SK-N-SH (cell line): ENCODE data around the gene PARVA.

Experiments used
- GATA2 ChIP-seq: sonication (generic); formaldehyde crosslinking; IDR thresholded peaks from 2 replicates; pipeline ENCODE4 v1.5.0; 2020; ENCODE audit warnings: mild to moderate bottlenecking, missing genetic modification reagents
- JUND ChIP-seq: IDR thresholded peaks from 2 replicates; pipeline ENCODE4 v1.4.0; 2012
- MEF2A ChIP-seq: IDR thresholded peaks from 2 replicates; pipeline ENCODE4 v1.4.0; 2012; ENCODE audit warnings: low read depth, borderline replicate concordance
- POLR2AphosphoS5 ChIP-seq: IDR thresholded peaks from 2 replicates; pipeline ENCODE4 v1.6.1; 2012; ENCODE audit warnings: low read depth, low read length
- RCOR1 ChIP-seq: fragments of 150-350 bp; IDR thresholded peaks from 2 replicates; pipeline ENCODE4 v1.6.1; 2017; ENCODE audit warnings: antibody characterized with exemption, low read length
- RFX5 ChIP-seq: IDR thresholded peaks from 2 replicates; pipeline ENCODE4 v1.6.1; 2012; ENCODE audit warnings: mild to moderate bottlenecking, improper control_type of control experiment, low read length
- TAF1 ChIP-seq: IDR thresholded peaks from 2 replicates; pipeline ENCODE4 v1.6.1; 2012; ENCODE audit warnings: low read depth, mild to moderate bottlenecking, low read length, moderate library complexity, borderline replicate concordance
- TCF12 ChIP-seq: IDR thresholded peaks from 2 replicates; pipeline ENCODE4 v1.4.0; 2012
- TF ChIP-seq, protein P1 (sequence below): fragments of 200-600 bp; sonication (generic); IDR thresholded peaks from 2 replicates; pipeline ENCODE4 v1.6.1; 2017; ENCODE audit warnings: antibody characterized with exemption, mild to moderate bottlenecking, moderate library complexity

DNA sequence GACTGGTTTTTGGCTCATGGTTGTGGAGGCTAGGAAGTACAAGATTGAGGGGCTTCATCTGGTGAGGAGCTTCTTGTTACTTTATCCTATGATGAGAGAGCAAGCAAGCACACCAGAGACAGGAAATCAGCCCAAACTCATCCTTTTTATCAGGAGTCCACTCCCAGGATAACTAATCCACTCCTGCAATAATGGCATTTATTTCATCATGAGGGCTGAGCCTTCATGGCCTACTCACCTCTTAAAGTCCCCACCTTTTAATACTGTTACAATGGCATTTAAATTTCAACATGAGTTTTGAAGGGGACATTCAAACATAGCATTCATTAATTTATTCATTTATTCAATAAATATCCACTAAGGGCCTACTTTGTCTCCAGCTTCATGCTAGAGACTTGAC is 60.9 kb downstream of the PARVA start:
- TF ChIP-seq MEF2A (no peak), RCOR1 (no peak), POLR2AphosphoS5 (no peak), RFX5 (no peak), TCF12 (no peak), TAF1 (no peak), GATA2 (CRISPR knock-in tag) (no peak), JUND (no peak)
- TF ChIP-seq, protein P1, sequence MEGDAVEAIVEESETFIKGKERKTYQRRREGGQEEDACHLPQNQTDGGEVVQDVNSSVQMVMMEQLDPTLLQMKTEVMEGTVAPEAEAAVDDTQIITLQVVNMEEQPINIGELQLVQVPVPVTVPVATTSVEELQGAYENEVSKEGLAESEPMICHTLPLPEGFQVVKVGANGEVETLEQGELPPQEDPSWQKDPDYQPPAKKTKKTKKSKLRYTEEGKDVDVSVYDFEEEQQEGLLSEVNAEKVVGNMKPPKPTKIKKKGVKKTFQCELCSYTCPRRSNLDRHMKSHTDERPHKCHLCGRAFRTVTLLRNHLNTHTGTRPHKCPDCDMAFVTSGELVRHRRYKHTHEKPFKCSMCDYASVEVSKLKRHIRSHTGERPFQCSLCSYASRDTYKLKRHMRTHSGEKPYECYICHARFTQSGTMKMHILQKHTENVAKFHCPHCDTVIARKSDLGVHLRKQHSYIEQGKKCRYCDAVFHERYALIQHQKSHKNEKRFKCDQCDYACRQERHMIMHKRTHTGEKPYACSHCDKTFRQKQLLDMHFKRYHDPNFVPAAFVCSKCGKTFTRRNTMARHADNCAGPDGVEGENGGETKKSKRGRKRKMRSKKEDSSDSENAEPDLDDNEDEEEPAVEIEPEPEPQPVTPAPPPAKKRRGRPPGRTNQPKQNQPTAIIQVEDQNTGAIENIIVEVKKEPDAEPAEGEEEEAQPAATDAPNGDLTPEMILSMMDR: no peak
